SU-DHL-6 (cell line): ENCODE results near the gene IL1R1.
"Not testable (repeated sequence)": the region's sequence is repeated elsewhere in the genome, so short reads cannot be mapped to it uniquely, and the experiment has no call there.

Source experiments
- H2AFZ ChIP-seq: fragments of 200-600 bp; sonication (generic); 2 replicates; pipeline ENCODE4 v1.6.1; 2014; ENCODE audit warnings: low read depth, mild to moderate bottlenecking, moderate library complexity, mixed read lengths, antibody characterized with exemption, low read length; ENCODE audit not compliant: severe bottlenecking
- H3F3A ChIP-seq: fragments of 200-600 bp; shearing (Covaris generic); 2 replicates; pipeline ENCODE4 v1.6.0; 2016; ENCODE audit warnings: antibody characterized with exemption, mild to moderate bottlenecking; ENCODE audit not compliant: insufficient read depth
- H3K27ac ChIP-seq: fragments of 200-600 bp; sonication (generic); 2 replicates; pipeline ENCODE4 v1.5.1; 2016; ENCODE audit warnings: low read depth, mild to moderate bottlenecking, low read length, moderate library complexity, mixed read lengths
- H3K27me3 ChIP-seq: fragments of 200-600 bp; sonication (generic), shearing (Covaris generic); 2 replicates; pipeline ENCODE4 v1.6.0; 2014; ENCODE audit warnings: mild to moderate bottlenecking, low read length
- H3K36me3 ChIP-seq: fragments of 200-600 bp; sonication (generic); 2 replicates; pipeline ENCODE4 v1.6.1; 2014; ENCODE audit warnings: mild to moderate bottlenecking, low read length, mixed read lengths
- H3K4me2 ChIP-seq: fragments of 300-600, 200-600 bp; shearing (Covaris generic), sonication (generic); 2 replicates; pipeline ENCODE4 v1.6.0; 2014; ENCODE audit warnings: low read length, low read depth, mild to moderate bottlenecking; ENCODE audit not compliant: poor library complexity, severe bottlenecking
- H3K4me3 ChIP-seq: fragments of 200-600 bp; sonication (generic); 2 replicates; pipeline ENCODE4 v1.5.1; 2014; ENCODE audit warnings: antibody characterized with exemption, low read length, mild to moderate bottlenecking, mixed read lengths; ENCODE audit not compliant: insufficient read depth, poor library complexity, severe bottlenecking
- H3K79me2 ChIP-seq: fragments of 200-600 bp; sonication (generic); 2 replicates; pipeline ENCODE4 v1.6.1; 2014; ENCODE audit warnings: mild to moderate bottlenecking, low read length, moderate library complexity; ENCODE audit not compliant: insufficient read depth
- H3K9ac ChIP-seq: fragments of 200-600 bp; sonication (generic); 2 replicates; pipeline ENCODE4 v1.7.0; 2014; ENCODE audit warnings: mild to moderate bottlenecking, low read length
- H3K9me2 ChIP-seq: fragments of 200-600 bp; sonication (generic); replicated peaks from 2 replicates; pipeline ENCODE4 v1.6.1; 2014; ENCODE audit warnings: low read length; ENCODE audit not compliant: insufficient read depth
- H3K9me3 ChIP-seq: fragments of 200-600 bp; sonication (generic); 2 replicates; pipeline ENCODE4 v1.6.1; 2014; ENCODE audit warnings: low read length, mixed read lengths; ENCODE audit not compliant: insufficient read depth
- H4K20me1 ChIP-seq: fragments of 200-600 bp; sonication (generic); 2 replicates; pipeline ENCODE4 v1.6.1; 2014; ENCODE audit warnings: low read depth, mild to moderate bottlenecking, antibody characterized with exemption, low read length, moderate library complexity, mixed read lengths
- EZH2phosphoT487 ChIP-seq: fragments of 200-600 bp; sonication (generic), shearing (Covaris generic); conservative IDR thresholded peaks from 2 replicates; pipeline ENCODE4 v1.6.1; 2018; ENCODE audit warnings: mild to moderate bottlenecking, antibody characterized with exemption, low read length, moderate library complexity, mixed read lengths
- TF ChIP-seq, protein P1 (sequence below): fragments of 200-600 bp; sonication (generic); IDR thresholded peaks from one replicate; pipeline ENCODE4 v1.5.1; 2017; ENCODE audit warnings: antibody characterized with exemption, mild to moderate bottlenecking, low read length, moderate library complexity; ENCODE audit not compliant: insufficient read depth, poor library complexity, severe bottlenecking

IL1R1 gene

DNA sequence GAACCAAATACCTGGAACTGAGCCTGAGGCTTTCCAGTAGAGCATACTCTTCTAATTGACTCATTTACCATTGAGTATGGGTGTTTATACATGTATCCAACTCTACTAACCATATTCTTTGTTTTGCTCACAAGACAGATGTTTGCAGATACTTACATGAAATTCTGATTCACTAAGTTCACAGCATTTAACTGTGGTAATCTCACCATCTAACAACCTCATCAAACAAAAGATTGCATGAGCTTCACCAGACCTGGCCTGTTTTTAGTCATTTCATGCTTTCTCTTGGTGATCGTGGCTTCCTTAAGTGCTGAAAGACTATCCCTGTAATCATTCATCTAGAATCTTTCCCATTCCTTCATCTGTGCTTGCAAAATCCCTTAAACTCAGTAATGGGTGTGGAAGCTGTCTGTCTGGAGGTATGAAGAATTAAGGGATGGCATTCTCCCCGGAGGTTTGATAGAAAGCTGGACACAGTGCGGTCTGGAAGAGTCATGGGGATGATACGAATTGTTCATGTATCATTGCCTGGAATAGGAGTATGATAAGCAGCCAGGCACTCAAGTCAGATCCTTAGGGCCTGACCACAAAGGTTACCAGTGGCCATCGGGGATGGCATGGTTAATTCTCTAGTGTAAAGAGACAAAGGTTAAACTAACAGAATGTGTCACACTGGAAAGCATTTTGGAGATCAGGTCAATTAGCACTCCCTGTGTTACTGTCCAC lies 42.0 kb upstream of the IL1R1 start:
- Histone ChIP-seq H3K4me2 (no peak overlapping the region), H4K20me1 (no peaks in the 10 kb centered on the region; the same call in 1 of the 2 replicates), H3K9me3 (no peaks in the 10 kb centered on the region), H3K9ac (no peak overlapping the region), H2AFZ (no peak overlapping the region), H3K9me2 (no peaks in the 10 kb centered on the region), H3F3A (no peaks in the 10 kb centered on the region), H3K36me3 (no peaks in the 10 kb centered on the region), H3K27me3 (no peaks in the 10 kb centered on the region), H3K4me3 (no peak overlapping the region), H3K79me2 (no peaks in the 10 kb centered on the region), H3K27ac (no peak overlapping the region)
- TF ChIP-seq, protein P1, sequence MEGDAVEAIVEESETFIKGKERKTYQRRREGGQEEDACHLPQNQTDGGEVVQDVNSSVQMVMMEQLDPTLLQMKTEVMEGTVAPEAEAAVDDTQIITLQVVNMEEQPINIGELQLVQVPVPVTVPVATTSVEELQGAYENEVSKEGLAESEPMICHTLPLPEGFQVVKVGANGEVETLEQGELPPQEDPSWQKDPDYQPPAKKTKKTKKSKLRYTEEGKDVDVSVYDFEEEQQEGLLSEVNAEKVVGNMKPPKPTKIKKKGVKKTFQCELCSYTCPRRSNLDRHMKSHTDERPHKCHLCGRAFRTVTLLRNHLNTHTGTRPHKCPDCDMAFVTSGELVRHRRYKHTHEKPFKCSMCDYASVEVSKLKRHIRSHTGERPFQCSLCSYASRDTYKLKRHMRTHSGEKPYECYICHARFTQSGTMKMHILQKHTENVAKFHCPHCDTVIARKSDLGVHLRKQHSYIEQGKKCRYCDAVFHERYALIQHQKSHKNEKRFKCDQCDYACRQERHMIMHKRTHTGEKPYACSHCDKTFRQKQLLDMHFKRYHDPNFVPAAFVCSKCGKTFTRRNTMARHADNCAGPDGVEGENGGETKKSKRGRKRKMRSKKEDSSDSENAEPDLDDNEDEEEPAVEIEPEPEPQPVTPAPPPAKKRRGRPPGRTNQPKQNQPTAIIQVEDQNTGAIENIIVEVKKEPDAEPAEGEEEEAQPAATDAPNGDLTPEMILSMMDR = no peak
- TF ChIP-seq EZH2phosphoT487 = no peak

DNA sequence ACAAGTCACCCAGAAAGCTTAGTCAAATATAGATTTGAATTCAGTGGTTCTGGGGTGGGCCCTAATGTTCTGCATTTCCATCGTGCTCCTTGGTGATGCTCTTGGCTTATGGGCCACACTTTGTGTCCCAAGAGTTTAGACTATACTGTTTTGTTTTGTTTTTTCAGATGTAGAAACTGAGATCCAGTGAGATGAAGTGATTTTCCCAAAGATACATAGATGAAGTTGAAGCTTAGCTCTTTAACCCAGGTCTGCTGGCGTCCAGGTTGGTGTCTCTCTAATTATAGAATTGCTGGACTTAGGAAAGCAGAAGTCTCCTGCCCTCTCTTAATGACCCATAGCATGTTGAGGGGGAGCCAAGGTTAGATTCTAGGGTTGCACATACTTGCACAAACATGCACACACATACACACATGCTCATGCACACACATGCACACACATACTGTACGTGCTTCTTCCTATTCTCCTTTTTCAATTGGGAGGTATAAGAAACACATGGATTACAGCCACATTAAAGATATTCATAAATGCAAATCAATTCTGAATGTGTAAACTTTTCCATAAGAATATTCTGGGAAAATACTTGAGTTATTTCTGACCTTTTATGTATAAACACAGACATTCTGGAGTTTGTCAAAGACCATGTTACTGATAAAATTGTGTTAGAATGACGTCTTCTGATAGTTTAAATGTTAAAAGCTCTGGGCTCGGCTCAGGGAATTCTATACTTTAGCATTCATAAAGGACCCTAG lies 41.3 kb upstream of the IL1R1 start:
- no peaks in the 10 kb centered on the region for H3K9me2 ChIP-seq
- TF ChIP-seq EZH2phosphoT487 = no peak
- TF ChIP-seq, protein P1 = no peak
- no peak overlapping the region for H3K27ac ChIP-seq

DNA sequence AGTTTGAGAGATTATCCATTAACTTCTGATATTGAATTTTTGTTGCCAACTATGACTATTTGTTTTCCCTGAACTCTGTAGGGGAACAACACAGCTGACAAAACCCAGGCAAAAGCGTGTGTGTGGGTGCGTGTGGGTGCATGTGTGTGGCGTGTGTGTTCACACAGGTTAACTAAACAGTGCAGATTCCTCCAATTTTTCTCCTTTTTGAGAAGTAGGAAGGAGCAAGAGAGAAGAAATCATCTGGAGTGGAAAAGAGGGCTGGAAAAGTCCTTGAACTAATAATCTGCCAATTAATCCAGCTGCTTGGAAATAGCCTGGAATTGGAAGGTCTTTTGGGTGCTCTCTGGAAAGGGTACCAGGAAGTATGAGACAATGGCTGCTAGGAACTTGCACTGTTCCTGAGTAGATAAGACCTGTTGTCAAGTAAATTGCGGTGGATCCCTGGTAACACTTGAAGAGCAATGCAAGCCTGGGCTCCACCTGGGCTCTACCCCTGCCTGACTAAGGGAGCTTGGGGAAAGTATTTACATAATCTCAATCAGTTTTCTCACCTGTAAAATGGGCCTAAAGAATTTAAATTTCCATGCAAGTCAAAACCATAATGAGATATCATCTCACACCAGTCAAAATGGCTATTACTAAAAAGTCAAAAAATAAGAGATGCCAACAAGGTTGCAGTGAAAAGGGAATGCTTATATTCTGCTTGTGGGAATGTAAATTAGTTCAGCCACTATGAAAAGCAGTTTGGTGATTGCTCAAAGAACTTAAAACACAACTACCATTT lies 40.5 kb upstream of the IL1R1 start:
- no peak overlapping the region for H3K9ac ChIP-seq
- TF ChIP-seq, protein P1 = no peak
- TF ChIP-seq EZH2phosphoT487 = no peak
- no peak overlapping the region for H3K4me2 ChIP-seq
- H3K9me3 ChIP-seq = no peaks in the 10 kb centered on the region
- no peaks in the 10 kb centered on the region for H3F3A ChIP-seq
- H3K36me3 ChIP-seq = no peaks in the 10 kb centered on the region
- H3K27ac ChIP-seq = no peak overlapping the region
- no peaks in the 10 kb centered on the region for H3K27me3 ChIP-seq
- no peak overlapping the region for H2AFZ ChIP-seq
- H3K4me3 ChIP-seq = no peak overlapping the region
- H3K9me2 ChIP-seq = no peaks in the 10 kb centered on the region
- no peaks in the 10 kb centered on the region for H3K79me2 ChIP-seq
- no peaks in the 10 kb centered on the region for H4K20me1 ChIP-seq

More for the DNA sequence above, 41.3 kb upstream of the IL1R1 start:
- Histone ChIP-seq H3K27me3 (no peaks in the 10 kb centered on the region), H3K4me2 (no peak overlapping the region), H3K4me3 (no peak overlapping the region), H4K20me1 (no peaks in the 10 kb centered on the region; the same call in 1 of the 2 replicates), H3K9ac (no peak overlapping the region), H2AFZ (no peak overlapping the region), H3K36me3 (no peaks in the 10 kb centered on the region), H3K9me3 (no peaks in the 10 kb centered on the region), H3K79me2 (no peaks in the 10 kb centered on the region), H3F3A (no peaks in the 10 kb centered on the region)

DNA sequence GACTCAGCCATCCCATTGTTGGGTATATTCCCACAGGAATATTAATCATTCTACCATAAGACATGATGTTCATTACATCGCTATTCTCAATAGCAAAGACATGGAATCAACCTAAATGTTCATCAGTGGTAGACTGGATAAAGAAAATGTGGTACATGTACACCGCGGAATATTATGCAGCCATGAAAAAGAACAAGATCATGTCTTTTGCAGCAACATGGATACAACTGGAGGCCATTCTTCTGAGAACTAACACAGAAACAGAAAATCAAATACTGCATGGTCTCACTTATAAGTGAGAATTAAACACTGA lies 40.0 kb upstream of the IL1R1 start:
- H3K27ac ChIP-seq, H3K9me3 ChIP-seq, H3K9ac ChIP-seq, H3K9me2 ChIP-seq, H3K4me2 ChIP-seq, H3F3A ChIP-seq, H3K79me2 ChIP-seq, H3K4me3 ChIP-seq, H3K36me3 ChIP-seq, H2AFZ ChIP-seq, H4K20me1 ChIP-seq, H3K27me3 ChIP-seq: not testable (repeated sequence)
